Measurements from ENCODE around the gene PTPN4. TPM values are rescaled to one million over a fixed set of nuclear protein-coding genes. Genes with fewer than 3 reads are reported as not detected.

The PTPN4 gene
- total and polyA plus RNA-seq, 9 of the 15 experiments (the other 6 are each of a cell fraction or from before 2014, with no cell fraction given) = 5.0 to 32.8 (median 27.3) TPM

- TF ChIP-seq FOXO4 (CRISPR knock-in tag; IDR thresholded peaks at IDR 0.05) (no peak), EHMT2 (IDR thresholded peaks at IDR 0.05) (0 out of 2 replicates have a peak, but pooled peaks have one; percentile 18), ZNF449 (CRISPR knock-in tag; IDR thresholded peaks at IDR 0.05) (no peak), POLR2B (IDR thresholded peaks at IDR 0.05; ENCODE audit: low read depth, partially characterized antibody) (no peak), MYBL2 (IDR thresholded peaks at IDR 0.05; ENCODE audit: low read depth) (0 out of 2 replicates have a peak, but pooled peaks have one; percentile 9), MYBL2 (CRISPR knock-in tag; IDR thresholded peaks at IDR 0.05; ENCODE audit: borderline replicate concordance) (no peak), ETV5 (CRISPR knock-in tag; IDR thresholded peaks at IDR 0.05; ENCODE audit: low read depth) (no peak), CHAMP1 (IDR thresholded peaks at IDR 0.05) (no peak), FOXK2 (conservative IDR thresholded peaks at IDR 0.05 in 1 of 2, IDR thresholded peaks at IDR 0.05 in 1 of 2; ENCODE audit: low read depth in 2 of 2) (no peak), USF2 (CRISPR knock-in tag; IDR thresholded peaks at IDR 0.05) (no peak), ATF3 (IDR thresholded peaks at IDR 0.05) (peak; percentile 51; the same call in 1 of the 2 replicates), ATF3 (CRISPR knock-in tag; conservative IDR thresholded peaks at IDR 0.05) (no peak), POLR2AphosphoS5 (IDR thresholded peaks at IDR 0.05; ENCODE audit: control insufficient read depth, insufficient read depth, low read depth, low read length) (no peak), MIER1 (IDR thresholded peaks at IDR 0.05; ENCODE audit: low read depth) (no peak)
Measured at GRCh38 chr2:119765433-119766002, 5.8 kb downstream of the PTPN4 start (continued).

Data from K562 (cell line).